MCF 10A (cell line): ENCODE data around the gene EDN2. TPM values are rescaled to one million over a fixed set of nuclear protein-coding genes. Genes with fewer than 3 reads are reported as not detected.

Source experiments
- BruUV-seq: library from RNA; stranded (reverse); fragments of 400-500 nt; replicated peaks from 2 replicates; lab custom pipeline; 2021; lab: Mats Ljungman, UMichigan
- CTCF ChIA-PET: fragments of 300-600 bp; sonication (Branson Sonifier 250); formaldehyde crosslinking; extraction: SDS; loops from one replicate; lab custom pipeline; 2021; ENCODE audit warnings: antibody characterized with exemption, inconsistent platforms; lab: Yijun Ruan, JAX
- POLR2A ChIA-PET: fragments of 300-600, 350-650 bp; sonication (Branson Sonifier 250); formaldehyde crosslinking; extraction: SDS; loops from one replicate; lab custom pipeline; 2020; ENCODE audit warnings: antibody characterized with exemption, inconsistent platforms; lab: Yijun Ruan, JAX
- DNase-seq: peaks from one replicate; pipeline ENCODE4 v3.0.0-alpha.2; 2018; ENCODE audit not compliant: unreplicated experiment
- H3K27ac Mint-ChIP-seq: one replicate; pipeline ENCODE4 v1.8.0; 2022; ENCODE audit warnings: mild to moderate bottlenecking, low read depth, mixed read lengths; ENCODE audit not compliant: unreplicated experiment
- H3K27me3 Mint-ChIP-seq: one replicate; pipeline ENCODE4 v1.8.0; 2022; ENCODE audit warnings: mixed read lengths; ENCODE audit not compliant: insufficient read depth, unreplicated experiment
- H3K36me3 Mint-ChIP-seq: one replicate; pipeline ENCODE4 v1.8.0; 2022; ENCODE audit warnings: mild to moderate bottlenecking, moderate library complexity, mixed read lengths; ENCODE audit not compliant: insufficient read depth, unreplicated experiment
- H3K4me1 Mint-ChIP-seq: one replicate; pipeline ENCODE4 v1.8.0; 2022; ENCODE audit warnings: mixed read lengths; ENCODE audit not compliant: insufficient read depth, unreplicated experiment
- H3K4me3 Mint-ChIP-seq: one replicate; pipeline ENCODE4 v1.8.0; 2022; ENCODE audit warnings: mild to moderate bottlenecking, moderate library complexity, mixed read lengths; ENCODE audit not compliant: unreplicated experiment
- H3K9me3 Mint-ChIP-seq: one replicate; pipeline ENCODE4 v1.8.0; 2022; ENCODE audit warnings: mixed read lengths; ENCODE audit not compliant: unreplicated experiment
- CTCF ChIP-seq: fragments of 200-600 bp; IDR thresholded peaks from one replicate; pipeline ENCODE4 v1.8.0; 2022; ENCODE audit warnings: antibody characterized with exemption, mild to moderate bottlenecking; ENCODE audit not compliant: unreplicated experiment
- intact Hi-C: fragments of 100-400 bp; cut with micrococcal nuclease; formaldehyde crosslinking; loops from 2 replicates; pipeline ENCODE4 v1.14.1; 2022
- total RNA-seq: library from RNA; stranded (reverse); gene quantifications from 2 replicates; pipeline ENCODE4 v1.2.3, GENCODE V29; 2022

EDN2 gene
- total RNA-seq, 1 experiment from 2014 or later, result 0.58 TPM

GRCh38 chr1:41520951-41521752, 36.7 kb upstream of the EDN2 start:
- no peaks in the 10 kb centered on the region for H3K36me3 Mint-ChIP-seq
- POLR2A ChIA-PET, result no interaction called here
- no TSS peak for BruUV-seq
- H3K9me3 Mint-ChIP-seq, result no peaks in the 10 kb centered on the region
- CTCF ChIA-PET, result no interaction called here
- H3K27ac Mint-ChIP-seq, result no peak overlapping the region
- no peak for DNase-seq
- intact Hi-C loops, result no loop called here
- no peaks in the 10 kb centered on the region for H3K27me3 Mint-ChIP-seq
- H3K4me3 Mint-ChIP-seq, result no peak overlapping the region
- H3K4me1 Mint-ChIP-seq, result peaks cover 7% of the 10 kb centered on the region
- TF ChIP-seq CTCF, result no peak

DNA sequence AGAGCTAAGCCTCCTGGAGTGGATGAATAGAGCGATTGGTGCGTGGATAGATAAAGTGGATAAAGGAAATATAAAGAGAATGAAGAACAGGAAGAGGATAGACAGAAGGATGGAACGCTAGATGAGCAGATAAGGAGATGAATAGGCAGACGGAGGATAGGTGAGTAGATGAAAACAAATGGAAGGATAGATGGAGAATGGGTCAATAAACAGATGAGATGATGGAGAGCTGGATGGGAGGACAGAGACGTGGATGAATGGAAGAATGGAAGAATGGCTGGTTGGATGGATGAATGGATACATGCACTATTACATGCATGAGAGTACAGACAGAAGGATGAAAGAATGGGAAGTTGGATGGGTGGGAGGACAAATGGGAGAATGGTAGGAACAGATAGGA, 35.2 kb upstream of the EDN2 start:
- no peak overlapping the region for H3K4me3 Mint-ChIP-seq
- ChIA-PET CTCF (interaction anchor here (1.9 to 4.0 kb wide), 2 partner anchors 20 to 55 kb away, joined by 6 to 22 read pairs; no protein-coding TSS in a partner anchor), POLR2A (no interaction called here)
- no peak for DNase-seq
- no TSS peak for BruUV-seq
- intact Hi-C loops, result loop anchor here (5.0 kb wide), 2 partner anchors 37 to 237 kb away; partner anchors contain the start of gene EDN2
- peaks cover 17% of the 10 kb centered on the region for H3K4me1 Mint-ChIP-seq
- no peak for TF ChIP-seq CTCF
- no peak overlapping the region for H3K27ac Mint-ChIP-seq
- no peaks in the 10 kb centered on the region for H3K36me3 Mint-ChIP-seq
- no peaks in the 10 kb centered on the region for H3K27me3 Mint-ChIP-seq
- no peaks in the 10 kb centered on the region for H3K9me3 Mint-ChIP-seq

DNA sequence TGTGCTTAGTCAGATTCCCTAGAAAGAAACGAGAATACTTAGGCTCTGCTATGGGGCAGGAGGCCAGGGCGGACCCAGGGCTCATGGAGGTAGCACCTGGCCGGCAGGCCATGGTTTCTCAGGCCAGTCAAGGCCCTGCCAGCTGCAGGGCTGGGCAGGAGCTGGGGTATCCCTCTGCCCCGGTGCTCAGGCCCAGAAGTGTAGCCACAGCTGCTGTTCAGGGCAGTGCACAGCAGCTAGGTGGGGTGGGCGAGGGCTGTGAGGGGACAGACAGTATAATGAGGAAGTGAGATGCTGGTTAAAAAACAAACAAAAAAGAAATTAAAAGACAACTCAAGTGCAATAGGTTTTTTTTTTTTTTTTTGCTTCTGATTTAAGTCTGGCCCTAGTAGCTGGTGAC, 34.0 kb upstream of the EDN2 start:
- no peaks in the 10 kb centered on the region for H3K9me3 Mint-ChIP-seq
- no TSS peak for BruUV-seq
- POLR2A ChIA-PET, result no interaction called here
- no peaks in the 10 kb centered on the region for H3K27me3 Mint-ChIP-seq
- intact Hi-C loops, result loop anchor here (5.0 kb wide), 2 partner anchors 36 to 236 kb away; partner anchors contain the start of gene EDN2
- H3K36me3 Mint-ChIP-seq, result no peaks in the 10 kb centered on the region
- CTCF ChIA-PET, result interaction anchor here (0.7 to 4.0 kb wide), 6 partner anchors 15 to 56 kb away, joined by 3 to 22 read pairs (median 4); no protein-coding TSS in a partner anchor
- DNase-seq, result no peak
- H3K27ac Mint-ChIP-seq, result no peak overlapping the region
- peaks cover 21% of the 10 kb centered on the region for H3K4me1 Mint-ChIP-seq
- no peak for TF ChIP-seq CTCF
- no peak overlapping the region for H3K4me3 Mint-ChIP-seq

DNA sequence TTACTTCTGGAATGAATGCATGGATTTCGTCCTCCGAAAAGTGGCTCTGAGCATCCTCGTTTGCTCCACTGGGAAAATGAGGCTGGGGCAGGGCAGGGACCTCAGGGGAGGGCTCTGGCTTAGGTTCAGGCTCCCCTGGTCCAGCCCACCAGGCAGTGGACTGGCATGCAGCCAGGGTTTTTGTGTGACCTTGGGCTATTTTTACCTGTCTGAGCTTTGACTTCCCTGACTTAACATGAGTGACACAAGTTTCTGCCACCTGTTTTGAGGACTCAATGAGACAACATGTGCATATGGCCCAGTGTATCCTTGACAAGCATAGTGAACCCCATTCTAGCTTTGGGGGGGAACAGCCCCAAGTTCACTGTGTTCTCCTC, 32.6 kb upstream of the EDN2 start:
- intact Hi-C loops, result loop anchor here (5.0 kb wide), 2 partner anchors 35 to 235 kb away; partner anchors contain the start of gene EDN2
- POLR2A ChIA-PET, result interaction anchor here (0.6 to 1.1 kb wide), 2 partner anchors 19 to 373 kb away, joined by 3 to 5 read pairs; no protein-coding TSS in a partner anchor
- Mint-ChIP-seq H3K9me3 (no peaks in the 10 kb centered on the region), H3K27ac (no peak overlapping the region), H3K4me1 (peaks cover 21% of the 10 kb centered on the region), H3K27me3 (no peaks in the 10 kb centered on the region), H3K4me3 (peak overlapping the region; percentile 32), H3K36me3 (no peaks in the 10 kb centered on the region)
- CTCF ChIA-PET, result interaction anchor here (0.5 to 4.0 kb wide), 18 partner anchors 18 to 1299 kb away, joined by 3 to 24 read pairs (median 4); partner anchors contain the start of gene EDN2
- DNase-seq, result no peak
- no TSS peak for BruUV-seq
- TF ChIP-seq CTCF, result no peak
